ENCODE results near the gene FOXL2.

Gene FOXL2

DNA sequence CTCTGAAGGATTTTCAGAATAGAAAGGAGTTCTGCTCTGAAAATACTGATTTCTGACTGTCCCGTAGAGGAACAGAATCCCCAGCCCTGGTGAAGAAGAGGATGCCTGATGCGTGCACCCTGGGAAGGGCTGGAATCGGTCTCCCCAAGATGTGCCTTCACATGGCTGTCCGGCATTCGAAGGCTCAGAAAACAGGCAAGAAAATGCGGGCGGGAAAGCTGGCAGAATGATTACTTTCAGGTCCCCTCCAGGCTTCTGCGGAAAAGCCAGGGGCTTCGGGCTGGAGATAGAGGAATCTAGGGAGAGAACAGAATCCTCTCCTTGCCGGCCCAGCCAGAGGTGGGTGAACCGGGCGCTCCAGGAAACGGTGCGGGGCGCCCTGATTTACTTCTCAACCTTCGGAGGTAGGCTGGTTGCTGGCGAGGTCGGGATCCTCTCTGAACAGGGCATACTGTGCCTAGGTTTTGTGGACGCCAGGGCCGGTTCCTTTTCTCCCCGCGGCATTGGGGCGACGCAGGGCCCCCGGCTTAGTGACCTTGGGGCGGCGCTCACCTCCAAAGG is 2.6 kb upstream of the FOXL2 start:
- Histone ChIP-seq H3K27me3 (replicated peaks; ENCODE audit: control insufficient read depth, insufficient read depth, low read length) (peaks cover 5% of the 10 kb centered on the region), H3K4me3 (replicated peaks; ENCODE audit: low read depth, low read length) (no peak overlapping the region), H3K36me3 (ENCODE audit: control insufficient read depth, insufficient read depth, low read length) (no peaks in the 10 kb centered on the region)
- TF ChIP-seq, protein P1, sequence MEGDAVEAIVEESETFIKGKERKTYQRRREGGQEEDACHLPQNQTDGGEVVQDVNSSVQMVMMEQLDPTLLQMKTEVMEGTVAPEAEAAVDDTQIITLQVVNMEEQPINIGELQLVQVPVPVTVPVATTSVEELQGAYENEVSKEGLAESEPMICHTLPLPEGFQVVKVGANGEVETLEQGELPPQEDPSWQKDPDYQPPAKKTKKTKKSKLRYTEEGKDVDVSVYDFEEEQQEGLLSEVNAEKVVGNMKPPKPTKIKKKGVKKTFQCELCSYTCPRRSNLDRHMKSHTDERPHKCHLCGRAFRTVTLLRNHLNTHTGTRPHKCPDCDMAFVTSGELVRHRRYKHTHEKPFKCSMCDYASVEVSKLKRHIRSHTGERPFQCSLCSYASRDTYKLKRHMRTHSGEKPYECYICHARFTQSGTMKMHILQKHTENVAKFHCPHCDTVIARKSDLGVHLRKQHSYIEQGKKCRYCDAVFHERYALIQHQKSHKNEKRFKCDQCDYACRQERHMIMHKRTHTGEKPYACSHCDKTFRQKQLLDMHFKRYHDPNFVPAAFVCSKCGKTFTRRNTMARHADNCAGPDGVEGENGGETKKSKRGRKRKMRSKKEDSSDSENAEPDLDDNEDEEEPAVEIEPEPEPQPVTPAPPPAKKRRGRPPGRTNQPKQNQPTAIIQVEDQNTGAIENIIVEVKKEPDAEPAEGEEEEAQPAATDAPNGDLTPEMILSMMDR (IDR thresholded peaks at IDR 0.05; ENCODE audit: insufficient read depth, low read length, poor library complexity, severe bottlenecking): no peak
- no peak for DNase-seq (ENCODE audit: extremely low read depth, insufficient read length)

- TF ChIP-seq, protein P1 (IDR thresholded peaks at IDR 0.05; ENCODE audit: insufficient read depth, low read length, poor library complexity, severe bottlenecking): no peak
- no peaks in the 10 kb centered on the region for H3K36me3 ChIP-seq (ENCODE audit: control insufficient read depth, insufficient read depth, low read length)
- peaks cover 5% of the 10 kb centered on the region for H3K27me3 ChIP-seq (replicated peaks; ENCODE audit: control insufficient read depth, insufficient read depth, low read length)
- DNase-seq (ENCODE audit: extremely low read depth, insufficient read length): no peak
- no peak overlapping the region for H3K4me3 ChIP-seq (replicated peaks; ENCODE audit: low read depth, low read length)
Observed at GRCh38 chr3:138949002-138949418, 2.1 kb upstream of the FOXL2 start.

- no peaks in the 10 kb centered on the region for H3K36me3 ChIP-seq (ENCODE audit: control insufficient read depth, insufficient read depth, low read length)
- no peak overlapping the region for H3K4me3 ChIP-seq (replicated peaks; ENCODE audit: low read depth, low read length)
- DNase-seq (ENCODE audit: extremely low read depth, insufficient read length): no peak
- peaks cover 5% of the 10 kb centered on the region for H3K27me3 ChIP-seq (replicated peaks; ENCODE audit: control insufficient read depth, insufficient read depth, low read length)
- TF ChIP-seq, protein P1 (IDR thresholded peaks at IDR 0.05; ENCODE audit: insufficient read depth, low read length, poor library complexity, severe bottlenecking): no peak
Observed at GRCh38 chr3:138948371-138949001, 1.5 kb upstream of the FOXL2 start.

GRCh38 chr3:138947495-138948121 is 671 bp upstream of the FOXL2 start:
- peaks cover 8% of the 10 kb centered on the region for H3K27me3 ChIP-seq (replicated peaks; ENCODE audit: control insufficient read depth, insufficient read depth, low read length)
- H3K36me3 ChIP-seq (ENCODE audit: control insufficient read depth, insufficient read depth, low read length): no peaks in the 10 kb centered on the region
- TF ChIP-seq, protein P1 (IDR thresholded peaks at IDR 0.05; ENCODE audit: insufficient read depth, low read length, poor library complexity, severe bottlenecking): no peak
- H3K4me3 ChIP-seq (replicated peaks; ENCODE audit: low read depth, low read length): no peak overlapping the region; the same call in 1 of the 2 replicates
- no peak for DNase-seq (ENCODE audit: extremely low read depth, insufficient read length)

GRCh38 chr3:138945709-138946662 is 951 bp downstream of the FOXL2 start:
- TF ChIP-seq, protein P1 (IDR thresholded peaks at IDR 0.05; ENCODE audit: insufficient read depth, low read length, poor library complexity, severe bottlenecking): no peak
- Histone ChIP-seq H3K36me3 (ENCODE audit: control insufficient read depth, insufficient read depth, low read length) (no peaks in the 10 kb centered on the region), H3K27me3 (replicated peaks; ENCODE audit: control insufficient read depth, insufficient read depth, low read length) (peaks cover 6% of the 10 kb centered on the region), H3K4me3 (replicated peaks; ENCODE audit: low read depth, low read length) (0 out of 2 replicates have a peak overlapping the region, but pooled peaks have one; percentile 9)
- no peak for DNase-seq (ENCODE audit: extremely low read depth, insufficient read length)

Measured in GM06990 (cell line).